GM19468 (cell line): ENCODE results near the gene MGAT5B.

Experiments
- ATAC-seq: cut with Tn5 transposase; IDR thresholded peaks from one replicate; pipeline ENCODE4 v1.9.1; 2021; ENCODE audit warnings: mild to moderate bottlenecking, moderate library complexity, moderate number of reproducible peaks; ENCODE audit not compliant: unreplicated experiment; ENCODE audit errors: extremely low read depth

The MGAT5B gene

DNA sequence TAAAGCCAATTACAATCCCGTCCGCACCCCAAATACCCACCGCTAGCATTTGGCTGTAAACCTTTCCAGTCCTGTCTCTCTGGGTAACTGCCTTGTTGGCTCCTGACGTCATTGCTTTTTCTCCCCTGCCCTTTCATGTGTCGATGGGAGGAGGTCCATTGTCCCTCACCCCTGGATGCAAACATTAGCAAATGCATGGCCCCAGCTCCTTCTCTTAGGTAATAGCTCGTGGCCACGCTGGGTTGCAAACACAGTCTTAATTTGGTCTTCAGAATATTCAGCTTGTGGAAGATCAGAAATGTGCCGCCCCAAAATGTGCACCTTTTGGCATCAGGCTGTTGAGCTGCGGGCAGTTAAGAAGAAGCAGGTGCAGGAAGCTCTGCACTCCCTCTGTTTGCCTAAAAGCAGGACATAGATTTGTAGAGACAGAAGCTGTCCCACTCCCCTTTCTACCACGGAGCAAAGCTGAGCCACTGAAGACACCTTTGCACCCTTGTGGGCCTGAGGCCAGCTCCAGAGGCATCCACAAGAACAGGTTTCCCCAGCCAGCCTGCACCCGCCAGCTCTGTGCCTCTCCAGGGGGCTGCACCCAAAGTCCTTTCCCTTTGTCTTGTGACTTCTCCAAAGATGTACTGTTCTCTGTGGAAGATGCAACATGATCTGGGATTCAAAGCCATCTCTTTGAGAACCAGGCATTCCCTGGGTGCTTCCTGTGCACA, 127.3 kb downstream of the MGAT5B start:
- ATAC-seq = no peak

DNA sequence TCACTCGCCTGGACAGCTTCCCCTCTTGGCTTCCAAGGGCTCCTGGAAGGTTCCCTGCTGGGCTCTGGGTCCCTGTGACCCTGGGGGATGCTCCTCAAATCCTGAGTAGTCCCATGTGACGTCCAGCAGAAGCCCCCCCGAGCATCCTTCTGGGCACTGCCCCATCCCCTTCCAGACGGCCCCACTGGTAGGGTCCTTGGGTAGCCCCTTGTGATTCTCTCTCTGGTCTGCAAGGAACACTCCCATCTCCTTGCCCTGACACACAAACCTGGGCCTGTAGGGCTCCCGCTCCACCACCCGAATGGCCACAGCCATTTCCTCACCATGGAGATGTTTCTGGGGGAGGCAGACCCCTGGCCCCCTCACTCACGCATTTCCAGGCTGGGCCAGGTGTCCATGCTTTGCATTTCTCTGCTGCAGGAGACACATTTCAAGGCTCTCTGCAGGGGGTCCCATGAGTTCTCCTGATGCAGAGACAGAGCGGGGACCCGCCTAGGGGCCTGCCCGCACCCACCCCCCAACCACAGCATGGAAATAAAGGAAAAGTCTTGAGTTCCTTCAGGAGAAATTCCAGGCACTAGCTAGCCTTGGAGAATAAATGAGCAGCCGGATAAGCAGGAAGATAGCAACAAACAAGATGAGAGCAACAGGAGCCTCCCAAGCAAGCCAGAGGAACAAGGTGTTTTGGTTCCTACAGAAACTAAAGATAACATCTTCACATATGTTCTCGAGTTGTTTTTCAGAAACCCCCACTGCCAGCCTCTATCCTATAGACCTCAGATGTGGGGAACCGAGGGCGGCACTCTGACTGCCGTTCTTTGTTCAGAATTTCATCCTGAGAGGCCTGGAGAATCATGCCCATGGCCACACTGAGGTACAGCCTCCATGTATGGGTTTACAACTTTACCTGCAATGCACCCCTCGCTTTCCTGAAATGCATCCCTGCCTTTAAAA, 128.8 kb downstream of the MGAT5B start:
- ATAC-seq = no peak

GRCh38 chr17:76997981-76998531, 129.9 kb downstream of the MGAT5B start:
- ATAC-seq = no peak

DNA sequence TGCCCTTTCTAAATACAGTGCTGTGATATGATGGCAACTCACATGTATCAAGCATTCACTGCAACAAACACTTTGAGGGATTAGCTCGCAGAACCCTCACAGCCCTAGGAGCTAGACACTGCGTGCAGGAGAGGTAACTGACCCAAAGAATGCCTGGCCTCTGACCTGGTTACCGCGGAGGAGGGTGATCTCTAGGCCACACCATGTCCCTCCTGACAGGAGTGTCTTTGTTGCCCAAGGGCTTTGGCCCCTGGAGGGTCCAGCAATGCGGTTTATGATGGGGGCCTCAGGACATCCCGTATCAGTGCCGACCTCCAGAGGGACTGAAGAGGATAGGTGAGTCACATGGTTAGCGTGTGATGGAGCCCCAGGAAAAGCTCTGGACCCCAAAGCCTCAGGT, 130.6 kb downstream of the MGAT5B start:
- no peak for ATAC-seq
